UCSD-AML1 (cell line): ENCODE measurements around the gene NECTIN1.

ENCODE experiments used
- DNase-seq: peaks from one replicate; lab custom pipeline; 2025; ENCODE audit not compliant: unreplicated experiment; lab: John Stamatoyannopoulos, UW

The NECTIN1 gene

GRCh38 chr11:119645018-119645417 lies 84.0 kb downstream of the NECTIN1 start:
- DNase-seq = no peak

- DNase-seq = no peak
These were observed 84.5 kb downstream of the NECTIN1 start for GRCh38 chr11:119644502-119644901.

GRCh38 chr11:119643876-119644225 lies 85.1 kb downstream of the NECTIN1 start:
- no peak for DNase-seq

DNA sequence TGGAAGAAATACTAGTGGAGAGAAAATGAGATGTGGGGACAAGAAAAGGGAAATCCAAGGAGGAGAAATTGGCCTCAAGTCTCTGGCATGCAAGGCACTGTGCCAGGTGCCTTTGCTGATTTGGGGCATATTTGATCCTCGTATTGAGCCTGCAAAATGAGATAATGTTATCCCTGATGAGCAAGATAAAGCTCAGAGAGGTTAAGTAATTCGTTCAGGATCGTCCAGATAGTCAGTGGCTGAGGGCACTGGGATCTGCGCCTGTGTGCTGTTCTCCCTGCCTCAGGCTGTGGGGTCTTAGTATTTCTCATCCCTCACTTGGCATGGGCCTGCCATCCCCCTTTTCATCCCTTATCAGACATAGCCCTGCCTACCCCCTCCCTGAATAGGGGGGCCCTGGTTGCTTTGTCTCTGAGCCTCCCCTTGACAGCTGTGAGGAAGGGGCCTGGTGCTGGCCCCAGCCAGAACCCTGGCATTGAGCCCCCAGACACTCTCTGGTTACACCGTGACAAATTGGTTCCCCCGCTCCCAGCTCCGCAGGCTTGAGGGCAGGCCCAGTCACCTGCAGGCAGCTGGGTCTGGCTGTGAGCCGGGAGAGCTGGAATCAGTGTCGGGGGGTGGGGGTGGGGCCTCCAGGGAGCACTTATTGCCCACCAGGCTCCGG lies 85.7 kb downstream of the NECTIN1 start:
- DNase-seq = no peak

DNA sequence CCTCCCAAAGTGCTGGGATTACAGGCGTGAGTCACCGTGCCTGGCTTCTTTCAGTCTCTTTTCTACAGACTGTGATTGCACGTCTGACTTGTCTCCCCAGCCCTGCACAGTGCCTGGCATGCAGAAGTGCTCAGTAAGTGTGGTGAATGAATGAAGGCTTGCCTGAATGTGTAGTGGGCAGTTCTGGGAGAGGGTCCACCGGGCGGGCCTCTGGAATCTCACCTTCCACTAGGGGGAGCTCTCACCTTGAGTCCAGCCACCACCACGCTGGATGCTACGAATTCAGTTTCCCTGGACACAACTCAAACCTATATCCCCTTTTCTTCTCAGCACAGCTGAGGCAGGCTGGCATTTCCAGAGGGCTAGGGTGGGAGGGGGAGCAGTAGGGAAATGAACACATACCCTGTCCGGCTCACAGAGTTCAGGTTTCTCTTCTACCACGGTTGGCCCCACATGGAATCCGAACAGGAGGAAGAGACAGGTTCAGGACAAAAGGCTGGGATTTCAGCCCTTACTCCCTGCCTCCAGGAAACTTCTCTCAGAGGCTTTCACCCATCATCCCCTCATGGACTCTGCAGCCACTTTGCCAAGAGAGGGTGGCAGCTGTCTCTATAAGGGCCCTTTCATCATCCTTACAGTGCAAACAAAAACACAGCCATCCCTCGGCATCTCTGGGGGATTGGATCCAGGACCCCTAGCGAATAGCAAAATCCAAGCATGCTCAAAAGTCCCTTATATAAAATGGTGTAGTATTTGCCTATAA lies 86.8 kb downstream of the NECTIN1 start:
- no peak for DNase-seq

DNA sequence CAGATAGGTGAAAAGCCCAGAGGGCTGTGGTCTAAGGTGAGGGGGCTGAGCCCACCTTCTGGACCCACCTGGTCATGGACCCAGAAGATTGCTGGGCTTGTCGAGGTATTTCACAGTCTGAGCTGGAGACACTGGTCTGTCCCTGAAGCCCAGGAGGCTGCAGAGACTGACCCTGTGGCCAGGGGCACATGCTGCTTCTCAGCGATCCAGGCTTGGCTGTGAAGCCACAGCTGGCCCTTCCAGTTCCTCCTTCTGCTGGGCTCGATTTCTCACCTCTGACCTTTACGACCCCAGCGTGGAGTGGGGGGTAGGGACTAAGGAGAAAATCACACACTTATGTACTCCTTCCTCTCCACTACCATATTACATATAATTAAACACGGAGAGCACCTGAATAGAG lies 88.5 kb downstream of the NECTIN1 start:
- DNase-seq = no peak

- no peak for DNase-seq
These were observed 89.3 kb downstream of the NECTIN1 start for GRCh38 chr11:119639642-119640205.

DNA sequence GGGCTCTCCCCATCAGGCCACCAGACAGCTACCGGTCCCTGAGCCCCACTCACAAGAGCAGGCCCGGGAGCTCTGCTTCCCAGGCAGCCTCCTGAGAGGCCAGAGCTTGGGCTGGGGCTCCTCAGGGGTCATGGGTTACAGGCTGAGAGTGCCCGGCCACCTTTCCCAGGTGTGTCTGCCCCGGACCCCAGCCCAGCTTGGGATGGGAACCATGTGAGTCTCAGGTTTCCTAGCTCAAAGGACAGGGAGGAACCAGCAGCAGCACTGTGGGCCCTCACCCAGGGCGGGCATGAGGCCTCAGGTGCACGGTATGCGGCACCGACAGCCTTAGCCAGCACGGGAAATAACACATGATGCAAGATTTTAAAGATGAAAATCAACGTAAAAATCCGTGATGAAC lies 90.1 kb downstream of the NECTIN1 start:
- DNase-seq = no peak

DNA sequence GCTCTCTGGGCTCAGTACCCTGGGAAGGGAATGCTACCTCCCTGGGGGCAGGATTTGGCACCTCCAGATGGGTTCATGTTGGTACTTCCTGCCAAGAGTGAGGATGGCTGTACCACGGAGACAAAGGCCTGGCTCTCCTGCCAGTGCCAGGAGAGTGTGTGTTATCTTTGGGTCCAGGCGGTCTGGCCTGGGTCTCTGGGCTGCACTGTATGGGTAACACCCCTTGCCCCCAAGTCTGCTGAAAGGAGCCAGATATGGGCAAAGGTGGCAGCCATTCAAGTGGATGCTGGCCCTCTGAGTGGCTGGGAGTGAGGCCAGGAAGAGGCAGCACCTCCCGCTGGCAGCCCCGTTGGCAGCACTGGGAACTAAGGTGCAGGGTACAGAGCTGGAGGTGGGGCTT lies 91.5 kb downstream of the NECTIN1 start:
- DNase-seq = no peak

- DNase-seq = no peak
These were observed 93.2 kb downstream of the NECTIN1 start for GRCh38 chr11:119635776-119636175.

DNA sequence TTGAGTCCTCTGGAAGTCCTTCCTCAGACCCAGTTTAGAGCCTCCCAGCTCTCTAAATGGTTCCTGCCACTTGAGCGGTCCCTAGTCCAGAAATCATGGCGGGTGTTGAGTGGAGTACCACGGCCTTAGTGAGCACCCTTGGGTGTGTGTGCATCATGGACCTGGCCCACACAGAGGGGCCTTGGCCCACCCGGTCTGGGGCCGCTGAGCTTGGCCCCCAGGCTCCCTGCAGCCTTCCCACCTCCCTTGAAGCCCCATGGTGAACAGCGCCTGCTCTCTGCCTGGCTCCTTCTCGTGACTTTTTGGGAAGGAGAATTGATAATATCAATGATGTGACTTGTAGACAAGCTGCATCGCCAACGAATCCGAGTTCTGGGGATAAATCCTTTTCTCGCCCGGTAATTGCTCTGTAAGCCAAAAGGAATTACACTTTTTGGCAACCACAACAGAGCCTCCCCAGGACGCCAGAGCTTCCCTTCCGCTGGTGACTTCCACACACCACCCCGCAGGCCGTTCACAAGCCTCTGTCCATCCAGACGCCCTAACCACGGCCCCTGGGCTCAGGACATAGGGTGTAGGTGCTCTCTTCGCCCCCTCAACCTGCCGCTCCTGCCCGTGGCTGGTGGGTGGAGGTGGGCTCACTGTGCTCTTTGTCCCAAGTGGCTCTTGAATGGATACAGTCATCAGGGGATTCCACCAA lies 93.8 kb downstream of the NECTIN1 start:
- DNase-seq = no peak

GRCh38 chr11:119634301-119634700 lies 94.7 kb downstream of the NECTIN1 start:
- no peak for DNase-seq

DNA sequence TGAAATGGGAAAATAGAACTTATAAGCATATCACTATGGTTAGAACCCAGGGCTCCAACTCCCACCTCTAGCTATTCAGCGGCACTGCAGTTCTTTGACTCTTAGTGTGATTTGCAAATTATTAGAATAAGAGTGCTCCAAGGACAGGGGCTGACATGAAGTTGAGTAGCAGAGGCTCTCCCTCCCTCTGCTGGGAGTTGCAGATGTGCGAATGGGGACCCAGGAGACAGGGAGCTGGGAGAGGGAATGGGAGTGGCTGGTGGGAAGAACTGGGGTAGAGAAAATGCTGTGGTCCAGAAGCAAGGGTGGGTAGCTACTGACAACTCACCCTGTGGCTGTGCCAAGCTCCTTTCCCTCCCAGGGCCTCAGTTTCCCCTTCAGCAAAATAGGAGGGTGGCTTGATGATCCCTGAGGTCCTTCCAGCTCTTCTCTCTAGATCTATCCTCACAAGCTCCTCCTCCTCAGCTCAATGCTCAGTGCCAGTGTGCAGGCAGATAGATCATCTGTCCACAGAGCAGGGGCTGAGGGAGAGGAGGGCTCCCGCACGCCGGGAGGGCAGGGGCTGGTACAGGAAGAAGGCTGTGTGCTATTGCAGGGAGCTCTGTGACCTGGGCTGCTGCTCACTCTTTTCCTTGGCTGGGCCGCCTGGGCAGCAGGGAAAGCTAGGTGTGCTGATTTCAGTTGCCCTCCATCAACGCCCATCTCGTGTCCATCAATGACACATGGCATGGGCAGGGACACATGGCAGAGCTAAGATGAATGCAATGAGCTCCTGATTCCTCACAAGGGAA lies 99.0 kb downstream of the NECTIN1 start:
- no peak for DNase-seq

GRCh38 chr11:119629085-119629484 lies 99.9 kb downstream of the NECTIN1 start:
- DNase-seq = no peak

- DNase-seq = no peak
These were observed 101.7 kb downstream of the NECTIN1 start for GRCh38 chr11:119627286-119627685.

GRCh38 chr11:119626871-119627270 lies 102.1 kb downstream of the NECTIN1 start:
- no peak for DNase-seq

DNA sequence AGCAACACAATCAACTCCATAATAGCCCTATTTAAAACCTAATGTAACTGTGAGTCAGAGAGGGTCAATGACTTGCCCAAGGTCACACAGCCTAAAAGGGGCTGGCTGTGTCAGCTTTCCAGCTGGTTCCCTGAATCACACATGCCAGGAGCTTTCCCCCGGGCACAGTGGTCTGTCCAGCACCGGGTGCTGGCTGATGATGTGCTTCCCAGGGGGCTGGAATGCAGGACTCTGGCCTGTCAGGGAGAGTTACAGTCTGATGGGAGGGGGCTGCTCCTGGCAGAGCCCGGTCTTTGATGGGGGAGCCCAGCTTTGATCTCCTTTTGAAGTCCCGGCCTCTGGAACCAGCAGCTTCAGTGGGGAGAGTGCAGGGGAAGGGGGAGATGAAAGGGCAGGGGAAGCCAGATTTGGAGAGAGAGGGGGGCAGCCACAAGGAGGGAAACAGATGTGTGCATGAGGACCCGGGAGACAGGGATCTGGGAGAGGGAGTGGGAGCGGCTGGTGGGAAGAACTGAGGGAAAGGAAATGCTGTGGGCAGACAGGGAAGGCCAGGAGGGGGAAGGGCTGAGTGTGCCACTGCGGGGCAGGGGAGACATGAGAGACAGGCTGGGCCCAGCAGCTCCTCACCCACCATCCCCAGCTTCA lies 102.7 kb downstream of the NECTIN1 start:
- no peak for DNase-seq

DNA sequence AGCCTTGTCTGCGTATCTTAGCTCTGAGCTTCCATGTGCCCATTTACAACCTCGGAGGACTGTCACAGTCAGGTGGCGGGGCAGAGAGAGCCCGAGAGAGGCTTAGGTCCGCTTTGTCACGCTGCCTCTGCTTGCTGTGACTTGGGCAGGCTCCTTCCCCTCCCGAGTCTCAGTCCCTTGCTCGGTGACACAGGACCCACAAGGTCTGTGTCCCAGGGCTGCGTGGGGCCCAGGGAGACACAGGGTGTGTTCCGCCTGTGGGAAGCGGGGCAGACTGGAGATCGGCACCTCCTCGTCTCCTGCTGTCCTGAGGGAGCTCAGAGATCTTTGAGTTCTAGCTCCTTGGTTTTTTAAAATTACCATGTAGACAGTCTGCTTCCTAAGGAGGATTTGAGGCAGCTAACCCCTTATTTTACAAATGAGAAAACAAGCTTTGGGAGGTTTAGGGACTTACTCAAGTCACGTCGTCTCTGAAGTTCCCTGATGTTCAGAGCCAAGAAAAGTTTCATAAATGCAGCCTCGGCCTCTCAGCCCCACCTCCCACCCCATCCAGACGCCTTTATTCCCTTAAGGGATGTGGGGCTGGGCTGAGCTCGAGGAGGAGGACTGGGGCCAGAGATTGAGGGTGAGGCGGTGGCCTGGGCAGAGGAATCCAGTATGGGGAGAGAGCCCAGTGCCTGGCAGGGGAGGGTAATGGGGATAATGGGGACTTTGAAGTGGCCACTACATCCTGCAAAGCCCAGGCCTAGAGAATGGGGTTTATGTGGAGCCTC lies 103.6 kb downstream of the NECTIN1 start:
- no peak for DNase-seq

GRCh38 chr11:119624629-119625028 lies 104.4 kb downstream of the NECTIN1 start:
- no peak for DNase-seq

DNA sequence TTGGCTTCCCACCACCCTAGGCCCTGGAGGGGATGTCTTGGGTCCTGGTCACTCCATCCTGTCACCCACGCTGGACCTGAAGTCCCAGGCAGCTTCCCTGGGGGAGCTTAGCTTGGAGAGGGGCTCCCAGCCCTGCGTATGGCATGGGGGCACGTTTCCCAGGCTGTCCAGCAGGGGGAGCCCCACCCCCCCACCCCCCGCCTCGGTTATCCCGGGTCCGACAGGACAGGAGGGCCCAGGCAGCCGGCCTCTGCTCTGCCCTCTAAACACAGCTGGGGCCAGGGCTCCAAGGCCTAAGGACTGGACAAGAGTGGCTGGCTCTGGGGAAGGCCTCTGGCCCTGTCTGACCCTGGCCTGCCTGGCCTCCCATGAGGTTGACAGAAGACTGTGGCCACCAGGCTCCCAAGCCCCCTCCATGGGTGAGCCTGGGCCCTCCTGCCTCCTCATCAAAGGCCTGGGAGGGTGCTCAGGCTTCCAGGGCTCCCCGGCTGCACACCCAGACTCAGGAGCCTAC lies 104.8 kb downstream of the NECTIN1 start:
- no peak for DNase-seq
